Fibroblast of the conjunctiva (primary cell): ENCODE results near the gene HIPK2.
"Not testable (repeated sequence)": the region's sequence is repeated elsewhere in the genome, so short reads cannot be mapped to it uniquely, and the experiment has no call there.

Experiments
- DNase-seq: peaks from one replicate; pipeline ENCODE4 v3.0.0-alpha.2; 2010; ENCODE audit warnings: low read depth

HIPK2 gene

DNA sequence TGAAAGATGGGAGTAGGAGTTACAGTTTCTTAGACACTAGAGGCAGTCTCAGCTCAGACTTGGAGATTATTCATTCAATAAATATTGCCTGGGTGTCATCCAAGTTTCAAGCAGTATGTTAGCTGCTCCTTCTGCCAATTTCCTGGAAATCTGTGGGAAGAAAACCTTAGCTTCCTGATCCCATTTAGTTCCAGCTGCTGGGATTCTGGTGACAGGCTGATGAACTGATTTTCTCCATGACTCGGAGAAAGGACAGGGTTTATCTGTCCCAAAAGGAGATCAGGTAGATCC is 158.5 kb downstream of the HIPK2 start:
- peak; percentile 41 for DNase-seq

DNA sequence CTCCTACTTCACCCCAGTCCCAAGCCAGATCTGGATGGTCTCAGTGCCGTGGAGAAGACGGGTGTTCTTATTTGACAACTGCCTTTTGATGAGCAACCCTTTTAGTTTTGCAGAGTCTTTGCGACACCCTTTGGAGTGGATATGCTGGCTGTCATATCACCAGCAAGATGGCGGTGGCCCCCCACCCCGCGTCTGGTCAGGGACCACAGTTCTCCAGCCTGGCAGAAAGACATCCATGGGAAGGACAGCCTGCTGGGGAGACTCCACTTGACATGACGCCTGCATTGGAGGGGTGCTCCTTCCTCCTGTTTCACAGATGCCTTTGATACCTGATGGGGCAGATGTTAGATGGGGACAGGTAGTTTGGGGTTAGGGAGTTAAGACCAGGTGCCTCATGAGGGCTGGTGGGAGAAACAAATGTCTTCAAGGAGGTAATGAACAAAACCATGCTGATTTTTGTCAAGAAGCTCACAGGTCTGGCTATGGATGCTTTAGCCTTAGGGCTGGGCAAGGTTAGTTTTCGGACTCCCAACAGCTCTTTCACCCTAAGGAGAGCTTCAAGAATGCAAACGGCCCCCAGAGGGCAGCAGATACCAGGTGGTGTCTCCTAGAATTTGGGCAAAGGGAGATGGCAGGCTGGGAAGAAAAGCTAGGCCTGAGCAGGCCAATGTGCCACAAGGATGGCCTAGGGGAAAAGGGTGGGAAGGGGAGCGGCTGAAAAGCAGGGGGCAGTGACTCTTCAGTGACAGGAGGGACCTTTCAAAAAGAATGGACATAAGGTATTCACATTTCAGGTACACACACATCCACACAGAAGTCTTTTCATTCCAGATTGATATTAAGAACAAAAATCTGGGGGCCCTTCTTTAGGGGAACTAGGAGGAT is 159.1 kb downstream of the HIPK2 start:
- DNase-seq = no peak

GRCh38 chr7:139617074-139617473 is 160.7 kb downstream of the HIPK2 start:
- no peak for DNase-seq

DNA sequence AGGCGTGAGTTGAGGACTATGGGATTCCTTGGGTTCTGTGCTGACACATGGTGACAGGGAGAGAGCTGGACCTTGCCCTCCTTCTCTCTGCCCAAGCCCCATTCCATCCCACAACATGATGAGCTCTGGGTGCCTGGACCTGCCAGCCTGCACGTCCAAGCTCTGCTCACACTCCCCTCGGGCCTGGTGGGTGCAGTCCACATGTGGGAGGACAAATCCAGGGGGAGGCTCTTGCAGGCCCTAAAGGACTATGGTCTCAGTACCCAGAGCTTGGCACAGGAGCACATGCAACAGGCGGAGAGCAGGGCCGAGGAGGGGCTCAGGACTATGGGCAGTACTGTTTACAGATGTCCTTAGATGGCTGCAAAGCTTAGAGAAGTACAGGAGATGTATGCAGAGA is 162.9 kb downstream of the HIPK2 start:
- no peak for DNase-seq

DNA sequence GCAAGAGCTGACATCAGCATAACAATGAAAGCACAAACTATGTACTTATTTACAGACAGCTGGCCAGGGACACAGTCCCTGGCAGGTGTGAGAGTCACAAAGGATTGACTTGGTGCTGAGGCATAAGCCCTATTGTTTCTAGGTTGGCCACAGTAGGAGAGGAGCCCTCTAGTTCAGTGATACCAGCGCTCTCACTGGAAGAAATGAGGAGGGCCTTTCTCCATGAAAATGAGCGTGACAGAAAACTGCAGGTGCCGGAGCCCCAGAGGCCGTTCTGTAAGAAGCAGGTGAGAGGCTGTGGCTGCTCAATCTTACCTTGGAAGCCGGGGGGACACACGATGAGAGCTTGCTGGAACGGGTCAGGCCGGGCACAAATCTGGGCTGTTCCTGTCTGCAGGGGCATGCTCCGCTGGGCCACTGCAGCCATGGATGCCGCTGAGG is 163.8 kb downstream of the HIPK2 start:
- no peak for DNase-seq

- not testable (repeated sequence) for DNase-seq
Measured at GRCh38 chr7:139611556-139611955, 166.2 kb downstream of the HIPK2 start.

DNA sequence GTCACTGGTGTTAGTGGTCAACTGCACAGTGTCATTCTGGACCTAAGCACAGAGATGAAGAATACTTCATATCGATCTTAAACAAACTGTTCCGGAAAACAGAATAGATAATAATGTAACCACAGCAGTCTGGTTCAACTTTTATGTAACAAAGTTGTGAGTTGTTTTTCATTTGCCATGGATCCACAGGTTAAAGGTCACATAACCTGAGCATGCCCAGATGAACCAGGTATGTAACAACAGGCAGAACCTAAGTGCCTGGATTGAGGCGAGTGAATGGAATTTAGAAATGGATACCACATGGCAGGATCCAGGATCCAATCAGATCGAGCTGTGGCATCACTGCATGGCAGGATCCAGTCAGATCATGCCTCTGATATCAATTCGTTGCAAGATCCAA is 167.2 kb downstream of the HIPK2 start:
- no peak for DNase-seq

DNA sequence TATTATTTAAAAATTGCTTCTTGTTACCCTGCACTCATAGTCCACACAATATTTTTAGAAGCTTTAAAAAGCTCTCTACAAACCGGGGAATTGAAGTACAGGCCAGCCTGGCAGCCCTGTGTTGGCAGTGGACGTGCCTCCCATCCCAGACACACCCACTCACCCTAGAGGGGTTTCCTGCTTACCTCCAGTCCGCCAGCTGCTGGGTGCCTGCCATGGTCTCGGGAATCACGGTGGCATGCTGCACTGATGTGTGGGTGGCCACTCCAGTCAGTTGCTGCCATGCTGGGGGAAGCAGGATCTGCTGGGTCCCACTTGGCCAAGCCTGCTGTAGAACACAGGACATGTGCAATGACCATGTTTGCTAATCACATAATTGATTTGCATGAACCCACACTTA is 173.9 kb downstream of the HIPK2 start:
- DNase-seq = no peak

GRCh38 chr7:139603282-139603681 is 174.5 kb downstream of the HIPK2 start:
- DNase-seq = no peak

DNA sequence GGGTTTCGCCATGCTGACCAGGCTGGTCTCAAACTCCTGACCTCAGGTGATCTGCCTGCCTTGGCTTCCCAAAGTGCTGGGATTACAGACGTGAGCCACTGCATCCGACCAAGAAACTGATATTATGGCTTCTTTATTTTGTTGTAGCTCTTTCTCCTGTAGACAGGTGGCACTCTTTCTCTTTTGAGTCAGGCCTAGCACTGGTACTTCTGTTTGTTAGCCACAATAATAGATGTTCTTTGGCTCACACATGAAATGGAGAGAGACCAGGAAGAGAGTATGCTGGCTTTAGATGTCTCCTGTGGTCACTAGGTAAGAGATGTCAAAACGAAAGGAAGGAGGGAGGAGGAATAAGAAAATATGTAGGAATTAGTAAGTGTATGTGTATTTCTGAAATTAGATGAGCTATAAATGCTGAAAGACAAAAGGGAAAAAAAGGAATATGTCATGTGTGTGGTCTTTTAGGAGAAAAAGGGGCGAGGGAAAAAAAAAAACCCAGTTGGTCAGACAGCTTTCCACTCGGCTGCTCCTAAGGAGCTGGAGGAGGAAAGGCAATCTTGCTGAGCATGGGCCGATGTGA is 175.6 kb downstream of the HIPK2 start:
- no peak for DNase-seq

GRCh38 chr7:139601176-139601575 is 176.6 kb downstream of the HIPK2 start:
- no peak for DNase-seq

DNA sequence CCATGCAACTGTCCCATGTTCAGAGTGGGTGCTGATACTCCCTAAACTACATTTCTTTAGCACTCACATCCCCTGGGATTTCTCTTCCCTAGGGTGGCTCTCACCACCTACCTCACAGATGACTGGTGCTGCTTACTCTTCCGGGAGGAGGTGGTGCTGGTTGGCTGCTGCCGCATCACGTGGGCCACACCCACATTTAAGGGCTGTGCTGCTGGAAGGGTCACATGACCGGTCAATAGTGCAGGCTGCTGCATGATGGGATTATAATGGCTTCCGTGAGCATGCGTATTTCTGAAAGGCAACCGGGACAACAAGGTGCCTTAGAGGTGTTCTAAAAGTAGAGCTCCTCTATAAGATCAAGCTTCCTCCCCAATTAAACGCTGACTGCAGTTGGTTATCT is 177.5 kb downstream of the HIPK2 start:
- DNase-seq = no peak

DNA sequence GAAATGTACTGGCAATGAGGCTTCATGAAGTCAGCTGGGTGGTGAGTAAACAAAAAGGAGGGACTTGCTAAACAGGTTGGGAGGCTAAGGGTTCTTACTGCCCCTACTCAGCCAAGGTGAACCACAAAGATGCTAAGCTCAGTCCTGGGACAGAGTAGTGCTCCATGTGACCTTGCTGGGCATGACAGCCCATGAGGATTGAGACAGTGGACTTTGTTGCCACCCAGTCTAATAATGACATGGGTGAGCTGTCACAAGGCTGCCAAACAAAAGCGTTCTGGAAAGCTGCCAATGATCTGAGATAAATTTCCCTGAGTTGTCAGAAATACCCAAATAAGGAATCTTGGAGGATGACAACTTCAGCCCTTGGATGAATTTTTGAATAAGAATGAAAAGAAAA is 179.2 kb downstream of the HIPK2 start:
- DNase-seq = no peak

DNA sequence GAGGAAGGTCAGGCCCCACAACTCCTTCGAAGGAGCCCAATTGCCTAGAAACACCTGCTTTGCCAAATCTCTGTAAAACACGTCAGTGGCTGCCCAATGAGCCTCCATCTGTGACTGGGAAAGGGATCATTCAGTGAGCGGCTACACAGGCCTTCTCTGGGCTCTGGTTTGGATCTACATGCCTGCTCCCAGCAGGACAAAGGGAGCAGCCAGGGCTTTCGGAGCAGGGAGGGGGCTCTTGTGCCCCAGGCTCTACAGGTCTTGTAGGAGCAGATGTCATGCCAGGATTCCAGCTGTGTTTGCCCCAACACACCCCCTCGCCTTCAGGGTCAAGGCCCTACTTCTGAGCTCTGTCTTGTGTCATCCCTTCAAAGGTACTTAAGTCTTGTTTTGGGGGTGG is 180.8 kb downstream of the HIPK2 start:
- DNase-seq = no peak

DNA sequence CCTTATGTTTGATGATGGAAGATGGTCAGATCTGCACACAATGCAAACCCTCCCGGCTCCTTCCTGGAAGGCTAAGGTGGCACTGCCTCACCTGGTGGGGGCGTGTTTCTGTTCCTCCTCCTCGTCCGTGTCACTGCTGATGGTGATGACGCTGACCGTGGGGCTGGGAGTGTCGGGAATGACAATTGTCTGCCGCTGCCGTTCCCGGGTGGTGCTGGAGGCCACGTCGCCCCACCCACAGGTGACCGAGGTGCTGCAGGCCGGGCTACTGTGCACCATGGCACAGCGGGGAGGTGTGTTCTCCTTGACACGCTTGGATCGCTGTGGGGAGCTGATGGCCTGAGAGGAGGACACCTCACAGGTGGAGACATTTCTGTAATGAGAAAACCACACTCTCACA is 181.2 kb downstream of the HIPK2 start:
- DNase-seq = no peak

DNA sequence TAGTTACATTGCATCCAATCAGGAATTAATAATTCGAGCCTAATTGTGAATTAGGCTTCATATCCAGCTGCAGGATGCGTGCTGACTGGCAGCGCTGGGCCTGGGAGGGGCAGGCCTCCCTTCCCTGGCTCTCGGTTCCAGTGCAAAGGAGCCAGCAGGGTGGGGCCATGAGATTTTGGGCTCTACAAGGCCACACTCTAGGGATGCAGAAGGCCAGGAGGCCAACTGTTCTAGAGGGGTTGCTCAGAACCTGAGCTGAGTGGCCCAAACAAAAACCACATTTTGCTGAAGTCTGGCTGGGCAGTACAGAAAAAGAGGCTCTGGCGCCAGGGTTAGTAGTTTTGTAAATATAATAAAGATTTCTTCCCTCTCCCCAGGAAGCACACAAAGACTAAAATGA is 182.0 kb downstream of the HIPK2 start:
- no peak for DNase-seq

DNA sequence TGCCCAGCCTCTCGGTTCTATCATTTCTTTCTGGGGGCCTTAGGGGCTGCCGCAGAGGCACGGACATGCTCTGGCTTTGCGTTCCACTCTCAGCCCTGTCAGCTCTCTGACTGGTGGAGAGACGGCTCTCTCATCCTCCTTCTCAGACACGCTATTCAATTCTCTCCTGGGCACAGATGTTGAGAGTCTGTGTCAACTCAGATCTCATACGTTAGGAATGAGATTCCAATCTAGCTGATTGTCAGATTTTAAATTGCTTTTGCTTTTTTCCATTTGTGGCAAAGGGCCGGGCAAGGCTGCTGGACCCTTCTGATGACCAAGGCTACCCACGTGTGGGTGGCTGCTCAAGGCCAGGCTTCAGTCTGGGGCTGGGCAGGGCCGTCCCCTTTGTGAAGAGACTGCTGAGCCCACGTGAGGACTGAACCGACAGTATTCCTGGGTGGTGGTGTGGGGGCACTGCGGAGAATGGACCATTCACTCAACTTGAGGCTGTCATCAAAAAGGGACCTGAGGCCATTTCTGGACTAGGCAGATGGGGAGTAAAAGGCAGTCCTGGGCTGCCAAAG is 182.8 kb downstream of the HIPK2 start:
- no peak for DNase-seq

DNA sequence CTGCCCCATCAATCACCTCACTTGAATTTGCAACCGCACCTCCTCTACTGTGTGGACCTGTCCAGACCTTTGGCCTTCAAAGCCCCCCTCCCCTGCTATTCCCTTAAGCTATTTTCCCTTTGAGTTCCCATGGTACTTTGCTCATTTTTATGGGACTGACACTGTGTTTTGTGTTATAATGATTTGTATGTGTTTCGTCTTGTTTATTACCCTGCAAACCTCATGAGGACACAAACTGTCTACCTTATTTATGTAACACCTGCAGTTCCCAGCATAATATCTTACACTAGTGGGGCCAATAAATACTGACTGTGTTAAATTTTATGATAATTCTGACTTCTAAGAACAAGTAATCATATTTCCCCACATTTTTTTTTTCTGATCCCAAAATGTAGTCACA is 183.7 kb downstream of the HIPK2 start:
- DNase-seq = no peak

GRCh38 chr7:139592801-139593461 is 184.9 kb downstream of the HIPK2 start:
- no peak for DNase-seq

DNA sequence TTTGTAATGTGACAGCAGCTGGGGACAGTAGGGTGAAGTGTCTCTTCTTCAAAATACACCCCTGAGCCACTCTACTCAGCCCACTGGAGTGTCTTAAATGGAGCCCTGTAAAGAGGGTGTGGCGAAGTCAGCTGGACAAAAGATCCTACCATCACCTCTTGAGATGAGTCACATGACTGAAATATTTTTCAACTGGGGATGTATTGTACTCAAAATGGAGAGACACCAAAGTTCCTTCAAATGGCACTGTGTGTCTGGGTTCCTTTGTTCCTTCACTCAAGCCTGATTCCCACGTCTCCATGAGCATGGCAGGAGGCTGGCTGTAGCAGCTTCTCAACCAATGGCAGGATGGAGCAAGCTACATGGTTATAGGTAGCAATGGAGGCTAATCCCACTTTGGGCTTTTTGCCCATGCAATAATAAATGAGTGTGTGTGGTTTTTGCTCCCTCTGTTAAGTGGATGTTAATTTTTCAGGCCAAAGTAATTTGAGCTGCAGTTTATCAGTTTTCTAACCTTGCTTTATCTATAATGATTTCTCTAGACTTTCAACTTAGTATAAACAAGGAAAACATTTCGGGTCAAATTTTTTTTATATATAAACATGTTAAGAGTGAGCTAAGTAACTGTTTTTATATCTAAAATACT is 186.1 kb downstream of the HIPK2 start:
- no peak for DNase-seq

DNA sequence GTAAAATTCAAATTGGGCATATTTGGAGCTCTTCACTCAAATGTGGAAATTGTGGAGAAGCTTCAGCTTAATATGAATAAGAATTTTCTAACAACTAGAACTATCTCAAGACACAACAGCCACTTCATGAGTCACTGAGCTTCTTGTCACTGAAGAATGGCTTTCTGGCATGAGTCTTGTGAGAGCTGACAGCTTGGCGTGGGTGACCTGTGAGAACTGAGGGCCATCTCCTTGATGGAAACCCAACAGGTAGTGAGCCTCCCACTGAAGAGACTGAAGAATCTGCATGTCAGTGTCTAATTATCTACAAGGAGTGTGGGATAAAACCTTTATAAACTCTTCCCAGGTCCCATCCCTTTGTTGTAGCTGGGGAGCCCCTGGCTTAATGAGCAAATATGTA is 188.3 kb downstream of the HIPK2 start:
- no peak for DNase-seq

- DNase-seq = peak; percentile 14
Measured at GRCh38 chr7:139588632-139589031, 189.2 kb downstream of the HIPK2 start.

DNA sequence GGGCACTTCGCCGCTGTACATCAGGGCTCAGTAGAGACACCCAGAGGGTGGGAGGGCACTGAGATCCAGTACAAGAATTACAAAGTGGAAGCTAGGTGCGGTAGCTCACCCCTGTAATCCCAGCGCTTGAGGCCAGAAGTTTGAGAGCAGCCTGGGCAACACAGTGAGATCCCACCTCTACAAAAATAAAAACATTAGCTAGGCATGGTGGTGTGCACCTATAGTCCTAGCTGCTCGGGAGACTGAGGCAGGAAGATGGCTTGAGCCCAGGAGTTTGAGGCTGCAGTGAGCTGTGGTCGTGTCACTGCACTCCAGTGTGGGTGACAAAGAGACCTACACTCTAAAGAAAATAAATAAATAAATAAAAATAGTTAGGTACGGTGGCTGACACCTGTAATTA is 190.3 kb downstream of the HIPK2 start:
- DNase-seq = no peak
